ENCODE data around the gene SLC6A19.

The SLC6A19 gene

GRCh38 chr5:1270933-1271914 is 69.8 kb downstream of the SLC6A19 start:
- no peak for DNase-seq

- no peak for DNase-seq
These were observed 70.8 kb downstream of the SLC6A19 start for GRCh38 chr5:1272201-1272600.

GRCh38 chr5:1273745-1274144 is 72.3 kb downstream of the SLC6A19 start:
- DNase-seq, result no peak

GRCh38 chr5:1274471-1274870 is 73.1 kb downstream of the SLC6A19 start:
- no peak for DNase-seq

Data from hematopoietic multipotent progenitor cell treated with erythropoietin and hydrocortisone succinate and interleukin-3 and kit ligand, for 6 days (in vitro differentiated cells).